WI38 (cell line): ENCODE results near the gene KIAA0753.
A peak's percentile ranks its signal among the peaks of the same experiment; 100 is the strongest.

Experiments
- H3K4me3 ChIP-seq: 2 replicates; pipeline ENCODE4 v1.5.1; 2011; ENCODE audit warnings: low read depth, mild to moderate bottlenecking, control low read depth, low read length
- CTCF ChIP-seq: IDR thresholded peaks from 2 replicates; pipeline ENCODE4 v1.5.1; 2012; ENCODE audit warnings: low read depth, mild to moderate bottlenecking, control low read depth, low read length

Gene KIAA0753

GRCh38 chr17:6651354-6651918 is 10.9 kb upstream of the KIAA0753 start, which contains the start of the genes C17orf100 and MED31:
C17orf100 (plus strand) TSS chr17:6651762; CDS start chr17:6651914, 152 bp downstream.
MED31 (minus strand) TSS chr17:6651605; CDS start chr17:6651528, 77 bp downstream.
- peak within 1 kb of the TSS; percentile 88 for H3K4me3 ChIP-seq
- TF ChIP-seq CTCF: no peak

GRCh38 chr17:6648181-6648580 is 7.7 kb upstream of the KIAA0753 start:
- TF ChIP-seq CTCF: no peak
- H3K4me3 ChIP-seq: no peak overlapping the region

GRCh38 chr17:6643451-6644125 is 3.1 kb upstream of the KIAA0753 start:
- H3K4me3 ChIP-seq: no peak overlapping the region
- no peak for TF ChIP-seq CTCF

- TF ChIP-seq CTCF: no peak
- no peak overlapping the region for H3K4me3 ChIP-seq
Observed at GRCh38 chr17:6642592-6642991, 2.1 kb upstream of the KIAA0753 start.

- H3K4me3 ChIP-seq: peak overlapping the region; percentile 90
- no peak for TF ChIP-seq CTCF
Observed at GRCh38 chr17:6641247-6641863, 844 bp upstream of the KIAA0753 start.

- no peak for TF ChIP-seq CTCF
- H3K4me3 ChIP-seq: peak overlapping the region; percentile 90
Observed at GRCh38 chr17:6639586-6640535, 650 bp downstream of the KIAA0753 start.
